AG08396 (cell line): ENCODE measurements around the gene RIPOR3.
A peak's percentile ranks its signal among the peaks of the same experiment; 100 is the strongest.
"Not testable (repeated sequence)": the region's sequence is repeated elsewhere in the genome, so short reads cannot be mapped to it uniquely, and the experiment has no call there.

Experiments
- DNase-seq: peaks from one replicate; pipeline ENCODE4 v3.0.0; 2012; ENCODE audit warnings: low spot score, mixed read lengths

The RIPOR3 gene

DNA sequence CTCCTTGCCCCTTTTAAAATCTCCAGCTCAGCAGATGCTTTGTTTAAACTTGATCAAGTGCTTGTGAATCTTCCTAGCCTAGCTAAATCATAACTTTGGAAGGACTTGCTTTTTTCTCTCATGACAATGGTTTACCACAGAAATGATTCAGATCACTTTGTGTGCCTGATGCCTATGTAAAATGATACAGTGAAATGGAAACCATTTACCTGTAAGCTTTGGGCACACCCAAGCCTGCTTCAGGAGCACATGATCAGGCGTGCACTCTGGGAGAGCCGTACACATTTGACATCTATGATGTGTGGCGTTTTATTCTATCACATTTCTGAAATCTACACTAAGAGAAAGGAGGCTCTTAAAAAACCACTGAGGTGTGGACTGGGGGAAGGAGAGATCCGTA lies 140.1 kb downstream of the RIPOR3 start:
- no peak for DNase-seq

DNA sequence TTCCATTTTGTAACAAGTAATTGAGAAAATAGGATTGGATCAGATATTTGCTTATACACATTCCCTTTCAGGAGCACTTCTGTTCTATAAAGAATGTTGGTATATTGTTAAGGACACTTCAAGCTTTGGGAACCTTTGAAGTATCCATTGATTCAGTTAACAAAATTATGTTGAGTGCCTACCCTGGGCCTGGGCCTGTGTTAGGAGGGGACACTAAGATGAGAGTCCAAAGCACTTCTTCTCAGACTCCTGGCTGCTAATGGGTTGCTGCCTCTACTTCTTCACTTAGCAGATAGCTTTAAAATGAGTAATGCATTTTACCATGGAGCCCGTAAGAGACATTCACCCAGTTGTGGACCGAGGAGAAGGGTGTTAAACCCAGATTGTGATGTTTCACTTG lies 140.8 kb downstream of the RIPOR3 start:
- DNase-seq: no peak

DNA sequence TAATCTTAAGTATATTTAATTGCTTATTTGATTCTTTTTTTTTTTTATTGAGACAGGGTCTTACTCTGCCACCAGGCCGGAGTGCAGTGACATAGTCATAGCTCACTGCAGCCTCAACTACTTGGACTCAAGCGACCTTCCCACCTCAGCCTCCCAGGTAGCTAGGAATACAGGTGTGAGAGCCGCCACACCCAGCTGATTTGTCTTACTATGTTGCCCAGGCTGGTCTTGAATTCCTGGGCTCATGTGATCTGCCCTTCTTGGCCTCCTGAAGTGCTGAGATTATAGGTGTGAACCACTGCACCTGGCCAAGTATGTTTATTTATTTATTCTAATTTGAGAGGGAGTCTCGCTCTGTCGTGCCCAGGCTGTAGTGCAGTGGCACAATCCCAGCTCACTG lies 142.9 kb downstream of the RIPOR3 start:
- no peak for DNase-seq

DNA sequence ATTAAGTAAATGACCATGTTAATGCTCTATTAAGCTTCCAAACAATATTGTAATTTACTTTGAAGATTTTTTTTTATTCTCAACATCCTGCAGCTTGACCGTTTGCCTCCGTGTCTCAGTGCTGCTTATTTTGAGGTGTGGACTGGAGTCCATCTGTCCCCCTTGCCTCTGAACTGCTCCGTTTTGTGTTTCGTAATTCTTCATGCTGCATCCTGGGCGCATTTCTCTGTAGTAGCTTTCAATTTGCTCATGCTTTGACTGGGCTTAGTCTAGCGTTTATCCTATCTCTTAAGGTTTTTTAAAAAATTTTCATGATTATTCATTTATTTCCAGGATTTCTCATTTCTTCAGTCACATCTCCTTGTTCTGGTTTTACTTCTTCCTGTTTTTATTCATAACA lies 143.4 kb downstream of the RIPOR3 start:
- no peak for DNase-seq

DNA sequence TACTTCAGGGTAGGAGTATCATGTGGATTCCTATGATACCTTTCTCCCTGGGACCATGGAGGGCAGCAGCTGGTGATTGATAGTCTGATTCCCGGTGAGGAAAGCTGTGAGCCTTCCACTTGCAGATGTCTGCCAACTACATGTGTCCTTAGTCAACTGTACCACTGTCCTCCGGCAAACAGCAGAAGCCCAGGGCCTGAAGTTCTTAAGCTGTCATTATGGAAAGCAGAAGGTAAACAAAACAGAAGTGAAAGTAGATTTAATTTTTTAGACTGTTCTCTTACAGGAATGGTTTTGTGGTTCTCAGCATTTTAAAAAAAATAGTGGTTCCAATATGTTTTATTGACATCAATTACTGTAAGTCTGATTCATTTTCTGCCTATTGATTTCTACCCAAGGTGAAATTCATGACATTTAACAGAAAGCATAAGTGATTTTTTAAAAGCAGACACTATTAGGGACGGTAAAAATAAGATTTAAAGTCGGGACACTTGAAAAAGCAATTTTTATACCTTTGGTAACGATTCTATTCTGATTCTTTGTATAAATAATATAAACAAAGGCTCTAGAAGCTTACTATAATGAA lies 144.5 kb downstream of the RIPOR3 start:
- DNase-seq: no peak

DNA sequence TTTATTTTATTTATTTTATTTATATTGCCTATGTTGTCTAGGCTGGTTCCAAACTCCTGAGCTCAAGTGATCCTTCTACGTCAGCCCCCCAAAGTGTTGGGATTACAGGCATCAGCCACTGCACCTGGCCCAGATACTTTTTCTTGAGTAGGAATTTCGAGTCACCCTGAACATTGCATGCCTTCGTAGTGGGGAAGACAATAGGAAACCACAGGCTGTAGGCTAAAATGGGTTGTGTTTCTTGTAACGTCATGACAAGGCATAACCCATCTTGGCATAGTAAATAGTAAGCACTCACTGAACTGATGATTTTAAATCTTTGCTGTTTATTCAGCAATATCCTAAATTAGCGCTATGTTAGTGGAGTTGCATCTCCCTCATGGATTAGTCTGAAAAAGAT lies 146.2 kb downstream of the RIPOR3 start:
- no peak for DNase-seq

DNA sequence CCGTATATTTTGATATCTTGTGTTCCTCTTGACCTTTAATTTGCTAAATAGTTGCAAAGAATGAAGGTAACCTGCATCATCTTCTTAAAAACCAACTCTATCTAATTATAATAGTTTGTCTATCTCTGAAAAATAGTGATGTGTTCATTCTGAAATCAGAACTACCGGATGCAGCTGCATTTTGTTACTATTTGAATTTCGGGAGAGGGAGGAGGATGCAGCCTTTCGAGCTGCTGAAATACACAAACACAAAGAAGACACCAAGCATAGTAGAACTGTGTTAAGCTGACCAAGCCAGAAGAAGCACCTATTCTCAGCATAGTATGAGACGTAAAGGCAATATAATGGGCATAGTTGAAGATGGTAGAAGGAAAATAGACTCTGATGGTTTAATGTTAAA lies 148.0 kb downstream of the RIPOR3 start:
- DNase-seq: no peak

DNA sequence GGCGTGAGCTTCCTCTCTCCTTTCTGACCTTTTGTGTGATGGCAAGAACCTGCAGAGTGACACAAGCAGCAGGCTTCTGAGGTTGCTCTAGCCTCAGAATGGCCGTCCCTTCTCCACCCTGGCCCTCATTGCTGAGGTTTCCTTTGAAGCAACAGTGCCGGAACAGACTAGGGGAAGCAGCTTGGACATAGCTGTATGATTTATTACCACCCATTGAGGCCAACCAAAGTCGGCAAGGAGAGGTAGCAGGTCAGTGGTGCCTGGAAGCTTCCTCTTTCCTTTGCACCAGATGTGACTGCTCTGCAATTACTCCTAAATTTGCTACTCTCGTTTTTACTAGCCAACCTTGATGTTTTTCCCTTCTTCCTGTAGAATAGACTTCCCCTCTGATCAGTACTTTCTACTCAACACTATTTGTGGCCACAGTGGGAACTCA lies 149.7 kb downstream of the RIPOR3 start:
- no peak for DNase-seq

DNA sequence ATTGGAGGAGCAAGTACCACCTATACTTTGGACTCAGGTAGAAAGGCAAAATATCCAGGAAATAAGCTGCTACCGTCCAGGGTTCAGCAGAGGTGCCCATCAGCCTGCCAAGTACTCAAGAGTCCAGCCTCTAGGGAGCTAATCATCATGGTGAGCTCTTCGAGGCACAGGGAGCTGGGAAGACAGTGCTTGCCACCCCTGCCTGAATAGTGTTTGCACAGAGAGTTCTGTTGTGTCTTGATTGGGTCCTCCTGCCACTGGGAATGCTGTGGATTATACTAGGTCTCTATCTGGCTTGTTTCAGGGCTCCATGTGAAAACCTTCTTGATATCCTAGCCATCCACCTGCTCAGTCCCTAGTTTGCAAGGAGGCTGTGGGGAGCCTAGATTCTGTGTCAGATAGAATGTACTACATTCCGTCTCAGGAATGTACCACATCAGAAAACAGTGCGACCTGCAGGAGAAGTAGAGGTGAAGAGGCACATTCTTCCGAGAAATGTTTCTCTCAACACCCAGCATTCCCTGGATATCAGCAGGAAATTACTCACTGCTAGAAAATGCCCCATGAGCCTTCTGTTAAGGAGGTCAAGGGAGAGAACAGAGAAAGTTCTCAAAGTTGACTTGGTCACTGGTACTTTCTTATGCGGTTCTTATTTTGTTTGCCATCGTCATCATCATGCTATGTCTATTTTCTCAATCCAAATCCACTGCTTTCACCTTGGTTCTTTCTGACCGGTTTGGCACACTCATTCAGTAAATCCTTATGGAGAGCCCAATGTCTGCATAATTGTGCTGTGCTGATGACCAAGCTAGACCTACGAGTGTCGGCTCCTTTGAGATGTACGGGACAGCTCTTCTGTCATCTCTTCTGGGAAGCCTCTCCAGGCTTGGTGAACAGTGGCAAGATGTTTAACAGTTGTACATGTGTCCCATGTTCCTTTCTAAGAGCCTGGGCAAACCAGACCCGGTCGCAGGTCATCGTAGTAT lies 150.4 kb downstream of the RIPOR3 start:
- peak; percentile 47 for DNase-seq

DNA sequence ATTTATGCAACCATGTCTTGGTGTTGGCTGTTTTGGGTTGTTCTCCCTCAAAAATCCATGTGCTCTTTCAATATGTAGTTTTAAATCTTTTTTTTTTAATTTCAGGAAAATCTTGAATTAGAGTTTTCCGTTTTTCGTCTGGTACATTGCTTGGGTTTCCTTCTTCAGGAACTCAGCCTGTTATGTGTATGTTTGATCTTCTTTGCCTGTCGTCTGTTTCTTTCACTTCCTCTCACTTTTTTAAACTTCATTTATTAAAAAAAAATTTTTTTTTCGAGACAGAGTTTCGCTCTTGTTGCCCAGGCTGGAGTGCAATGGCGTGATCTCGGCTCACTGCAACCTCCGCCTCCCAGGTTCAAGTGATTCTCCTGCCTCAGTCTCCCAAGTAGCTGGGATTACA lies 151.5 kb downstream of the RIPOR3 start:
- not testable (repeated sequence) for DNase-seq

DNA sequence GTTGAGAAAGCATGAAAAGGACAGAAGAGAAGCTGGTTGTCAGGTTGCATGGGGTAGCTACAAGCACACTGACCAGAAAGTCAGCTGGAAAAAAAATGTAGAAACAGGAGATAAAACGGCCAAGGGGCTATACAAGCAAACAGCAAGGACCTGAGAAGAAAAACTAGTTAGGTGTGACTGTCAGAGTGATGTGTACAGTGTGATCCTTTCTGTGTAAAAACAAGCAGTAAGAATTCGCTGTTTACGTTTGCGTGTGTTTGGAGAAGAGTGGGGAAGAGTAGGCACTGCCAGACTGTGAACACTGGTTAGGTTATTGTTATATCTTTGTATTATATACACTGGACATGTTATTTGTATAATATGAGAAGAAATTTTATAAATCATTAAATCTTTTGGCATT lies 153.1 kb downstream of the RIPOR3 start:
- DNase-seq: no peak

DNA sequence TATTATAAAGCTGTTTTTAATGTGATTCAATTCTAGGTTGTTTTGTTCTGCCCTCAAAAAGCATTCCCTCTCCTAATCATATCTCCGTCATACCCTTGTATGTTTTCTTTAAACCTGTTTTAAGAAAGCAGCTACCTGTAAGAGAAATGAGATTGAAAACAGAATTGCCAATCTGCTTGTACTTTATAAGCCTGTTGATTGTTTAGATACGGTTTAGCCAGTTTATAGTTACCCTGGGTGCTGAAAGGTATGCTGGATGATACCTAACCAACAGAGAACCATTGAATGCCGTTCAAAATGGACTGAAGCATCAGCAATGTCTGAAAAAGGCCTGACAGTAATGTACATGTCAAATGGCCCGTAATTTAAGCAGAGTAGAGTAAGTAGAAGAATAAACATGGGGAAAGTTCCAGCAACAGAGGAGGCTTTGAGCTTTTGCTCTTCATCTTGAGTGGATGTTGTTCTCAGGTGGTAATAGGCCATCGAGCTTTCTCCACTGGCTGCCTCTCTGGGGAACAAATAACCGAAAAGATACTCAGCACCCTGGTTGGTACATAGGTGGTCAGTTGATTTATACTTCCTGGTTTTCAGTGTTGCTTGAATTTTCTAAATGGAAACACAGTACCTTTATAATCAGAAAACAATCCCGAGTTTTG lies 153.7 kb downstream of the RIPOR3 start:
- DNase-seq: no peak

DNA sequence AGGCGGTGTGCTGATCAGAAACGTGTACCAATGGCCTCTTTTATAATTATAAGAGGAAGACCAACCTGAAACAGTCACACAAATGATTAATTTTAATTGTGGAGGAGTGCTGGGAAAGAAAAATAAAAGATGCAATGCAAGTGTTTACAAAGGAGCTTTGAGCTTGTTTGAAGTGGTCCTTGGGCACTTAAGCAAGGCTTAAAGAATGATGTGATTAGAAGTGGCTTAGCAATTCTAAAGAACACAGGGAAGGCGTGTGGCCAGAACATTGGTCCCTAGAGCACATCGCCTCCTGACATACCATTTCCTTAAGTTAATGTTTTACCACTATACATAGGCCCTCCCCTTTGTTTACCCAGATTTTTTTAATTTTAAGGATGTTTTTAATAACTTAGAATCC lies 155.0 kb downstream of the RIPOR3 start:
- no peak for DNase-seq
